ENCODE measurements around the gene C14orf180.

C14orf180 gene

GRCh38 chr14:104550340-104550860 lies 29.2 kb upstream of the C14orf180 start:
- DNase-seq (ENCODE audit: low read depth): no peak

GRCh38 chr14:104550861-104551728 lies 28.5 kb upstream of the C14orf180 start:
- DNase-seq (ENCODE audit: low read depth): no peak

GRCh38 chr14:104551851-104552737 lies 27.5 kb upstream of the C14orf180 start:
- no peak for DNase-seq (ENCODE audit: low read depth)

GRCh38 chr14:104552738-104553125 lies 26.8 kb upstream of the C14orf180 start:
- no peak for DNase-seq (ENCODE audit: low read depth)

GRCh38 chr14:104553166-104554087 lies 26.1 kb upstream of the C14orf180 start:
- no peak for DNase-seq (ENCODE audit: low read depth)

GRCh38 chr14:104554088-104554607 lies 25.4 kb upstream of the C14orf180 start:
- DNase-seq (ENCODE audit: low read depth): no peak

- no peak for DNase-seq (ENCODE audit: low read depth)
These were observed 24.7 kb upstream of the C14orf180 start for GRCh38 chr14:104554608-104555429.

- DNase-seq (ENCODE audit: low read depth): no peak
These were observed 23.9 kb upstream of the C14orf180 start for GRCh38 chr14:104555430-104556255.

GRCh38 chr14:104556256-104557021 lies 23.1 kb upstream of the C14orf180 start:
- DNase-seq (ENCODE audit: low read depth): no peak

GRCh38 chr14:104557086-104557485 lies 22.5 kb upstream of the C14orf180 start:
- no peak for DNase-seq (ENCODE audit: low read depth)

GRCh38 chr14:104557766-104558165 lies 21.8 kb upstream of the C14orf180 start:
- no peak for DNase-seq (ENCODE audit: low read depth)

GRCh38 chr14:104558231-104559027 lies 21.1 kb upstream of the C14orf180 start:
- no peak for DNase-seq (ENCODE audit: low read depth)

GRCh38 chr14:104559028-104559803 lies 20.3 kb upstream of the C14orf180 start:
- no peak for DNase-seq (ENCODE audit: low read depth)

- DNase-seq (ENCODE audit: low read depth): no peak
These were observed 19.6 kb upstream of the C14orf180 start for GRCh38 chr14:104559804-104560585.

- DNase-seq (ENCODE audit: low read depth): no peak
These were observed 19.0 kb upstream of the C14orf180 start for GRCh38 chr14:104560586-104560945.

- no peak for DNase-seq (ENCODE audit: low read depth)
These were observed 18.4 kb upstream of the C14orf180 start for GRCh38 chr14:104561124-104561557.

Measured in activated T-helper 1 cell treated with Interleukin-2 at 50 U/mL for 16 hours (primary cell).